HS-27A (cell line): ENCODE results near the gene ZNF688.
"Not testable (repeated sequence)": the region's sequence is repeated elsewhere in the genome, so short reads cannot be mapped to it uniquely, and the experiment has no call there.

Experiments
- DNase-seq: peaks from one replicate; pipeline ENCODE4 v3.0.0-alpha.2; 2012; ENCODE audit warnings: low read depth, missing footprints

ZNF688 gene

GRCh38 chr16:30557707-30557956 is 13.9 kb downstream of the ZNF688 start:
- DNase-seq, result no peak

DNA sequence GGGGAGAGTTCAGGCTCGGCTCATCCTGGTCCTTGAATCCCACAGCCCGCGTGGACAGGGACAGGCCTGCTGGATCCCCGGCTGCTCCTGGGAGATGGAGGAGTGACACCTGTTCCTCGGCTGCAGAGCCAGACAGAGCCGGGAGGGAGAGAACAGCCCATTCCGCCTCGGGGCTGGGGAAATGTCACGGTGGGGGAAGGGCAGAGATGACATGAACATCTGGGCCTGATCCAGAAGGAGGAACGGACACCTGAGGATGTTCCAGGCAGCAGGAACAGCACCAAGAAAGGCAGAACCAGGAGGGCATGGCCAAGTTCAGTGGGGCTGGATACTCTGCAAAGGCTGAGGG is 15.4 kb downstream of the ZNF688 start:
- DNase-seq, result no peak

DNA sequence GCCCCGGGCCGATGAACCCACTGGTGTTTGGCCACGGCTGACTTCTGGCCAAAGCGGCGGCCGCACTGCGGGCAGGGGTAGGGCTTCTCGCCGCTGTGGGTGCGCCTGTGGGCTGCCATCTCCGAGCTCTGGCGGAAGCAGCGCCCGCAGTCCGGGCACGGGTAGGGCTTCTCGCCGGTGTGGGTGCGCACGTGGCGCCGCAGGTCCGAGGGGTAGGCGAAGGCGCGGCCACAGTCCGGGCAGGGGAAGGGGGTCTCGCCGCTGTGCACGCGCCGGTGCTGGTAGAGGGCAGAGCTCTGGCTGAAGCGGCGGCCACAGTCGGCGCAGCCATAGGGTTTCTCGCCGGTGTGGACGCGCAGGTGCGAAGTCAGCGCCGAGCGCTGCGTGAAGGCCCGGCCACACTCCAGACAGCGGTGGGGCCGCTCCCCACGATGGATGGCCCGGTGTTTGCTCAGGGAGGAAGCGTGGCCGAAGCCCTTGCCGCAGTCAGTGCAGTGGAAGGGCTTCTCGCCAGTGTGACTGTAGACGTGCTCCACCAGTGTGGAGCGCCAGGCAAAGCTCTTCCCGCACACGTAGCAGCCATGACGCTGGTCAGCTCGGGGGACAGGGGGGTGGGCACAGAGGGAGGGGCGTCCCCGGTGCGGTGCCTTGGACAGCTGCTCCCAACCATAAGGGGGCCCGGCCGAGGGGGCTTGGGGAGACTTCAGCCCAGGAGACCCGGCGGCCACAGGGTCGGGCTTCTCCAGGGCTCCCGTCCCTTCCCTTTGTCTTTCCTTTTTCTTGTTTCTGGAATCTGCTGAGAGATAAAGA is 16.0 kb downstream of the ZNF688 start:
- no peak for DNase-seq

- no peak for DNase-seq
These were observed 16.8 kb downstream of the ZNF688 start for GRCh38 chr16:30554557-30555314.

DNA sequence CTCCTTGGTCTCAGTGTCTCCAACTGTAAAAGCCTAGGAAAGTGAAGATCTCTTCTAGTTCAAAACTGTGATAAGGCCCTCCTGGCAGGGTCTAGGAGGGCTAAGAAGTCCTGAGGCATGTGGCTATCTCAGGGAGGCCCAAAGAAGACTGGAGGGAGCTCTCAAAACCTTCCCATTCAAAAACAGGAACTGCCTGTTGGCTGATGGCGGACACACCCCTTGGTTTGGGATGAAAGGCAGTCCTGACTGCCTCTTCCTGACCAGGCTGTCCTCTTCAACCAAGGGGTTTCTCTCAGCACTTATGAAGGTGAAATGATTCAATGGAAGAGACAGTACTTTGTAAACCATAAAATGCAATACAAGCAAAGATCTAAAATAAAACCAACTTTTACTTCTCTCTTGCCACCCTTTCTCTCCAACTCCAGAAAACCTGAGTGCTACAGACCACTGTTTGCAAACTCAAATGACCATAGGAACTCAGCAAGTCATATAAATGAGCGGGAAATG is 18.1 kb downstream of the ZNF688 start:
- DNase-seq, result no peak

GRCh38 chr16:30552956-30553355 is 18.6 kb downstream of the ZNF688 start:
- DNase-seq, result no peak

GRCh38 chr16:30551781-30552180 is 19.7 kb downstream of the ZNF688 start:
- DNase-seq, result no peak

GRCh38 chr16:30548416-30549253 is 22.9 kb downstream of the ZNF688 start:
- DNase-seq, result no peak

DNA sequence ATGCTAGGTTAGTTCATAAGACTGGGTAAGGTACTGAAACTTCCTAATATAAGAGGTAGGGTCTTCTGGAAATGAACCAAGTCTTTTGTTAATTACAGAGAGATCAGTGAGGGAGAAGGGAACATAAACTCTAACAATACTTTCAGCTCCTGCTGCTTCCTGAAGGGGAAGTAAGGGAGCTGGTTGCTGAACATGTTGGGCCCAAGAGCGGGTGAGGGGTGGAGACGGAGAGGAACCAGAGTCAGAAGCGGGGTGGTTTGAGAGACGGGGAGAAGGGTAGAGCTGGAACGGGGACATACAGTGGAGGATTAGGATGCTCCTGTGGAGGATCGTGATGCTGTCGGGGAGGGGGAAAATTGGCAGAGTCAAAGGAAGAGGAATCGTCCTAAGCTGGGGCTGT is 25.4 kb downstream of the ZNF688 start:
- DNase-seq, result no peak

DNA sequence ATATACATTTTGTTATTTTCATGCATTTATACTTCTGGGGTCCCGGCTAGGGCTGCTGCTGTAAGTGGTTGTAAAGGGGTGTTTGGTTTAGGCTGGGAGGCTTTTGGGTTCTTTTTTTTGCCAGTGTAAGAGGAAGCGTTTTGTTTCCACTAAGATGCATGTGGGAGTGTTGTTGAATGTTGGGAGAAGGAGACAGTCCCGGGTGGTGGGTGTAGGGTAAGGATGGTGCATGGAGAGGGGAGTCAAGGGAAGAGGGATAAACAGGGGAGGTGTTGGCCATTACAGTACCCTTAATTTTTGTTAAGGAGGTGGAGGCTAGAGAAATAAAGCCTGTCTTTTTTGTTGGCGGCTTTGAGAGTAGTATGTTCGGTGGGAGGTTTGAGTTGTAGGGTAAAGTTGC is 28.4 kb downstream of the ZNF688 start:
- no peak for DNase-seq

DNA sequence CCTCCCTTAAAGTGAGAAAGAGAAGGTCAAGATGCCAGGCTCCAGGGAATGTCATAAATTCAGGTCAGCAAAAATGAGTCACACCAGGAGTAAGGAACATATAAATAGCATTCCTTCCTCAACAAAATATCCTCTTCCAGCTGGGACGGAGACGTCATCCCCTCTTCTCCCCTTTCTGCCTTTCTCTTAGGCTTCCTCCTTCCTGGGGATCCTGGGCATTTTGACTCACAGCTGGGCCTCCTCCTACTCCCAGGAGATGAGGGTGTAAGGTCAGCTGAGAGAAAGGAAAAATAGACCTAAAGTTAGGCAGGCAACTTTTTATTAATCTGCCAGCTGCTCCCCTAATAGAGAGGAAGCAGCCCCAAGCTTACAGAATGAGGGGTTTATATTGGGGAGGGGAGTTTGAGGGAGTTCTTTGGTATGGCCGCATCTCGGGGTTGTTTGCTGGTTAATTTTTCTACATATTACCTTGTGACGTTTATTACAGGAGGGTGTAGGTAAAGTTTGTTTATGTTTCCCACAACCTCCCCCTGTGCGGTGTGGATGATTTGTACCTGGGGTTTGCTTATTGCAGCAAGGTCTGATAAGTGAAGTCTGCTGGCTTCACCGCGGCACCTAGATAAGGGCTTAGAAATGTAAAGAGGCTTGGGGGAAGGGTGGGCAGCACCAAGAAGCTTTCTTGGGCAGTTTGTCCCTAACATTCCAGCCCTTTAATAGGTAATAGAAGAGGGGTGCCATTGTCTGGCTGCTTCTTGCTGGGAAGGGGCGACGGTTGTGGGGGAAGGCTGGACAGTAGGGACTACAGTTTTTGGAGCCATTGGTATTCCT is 29.8 kb downstream of the ZNF688 start:
- no peak for DNase-seq

- DNase-seq, result not testable (repeated sequence)
These were observed 30.5 kb downstream of the ZNF688 start for GRCh38 chr16:30540916-30541464.

DNA sequence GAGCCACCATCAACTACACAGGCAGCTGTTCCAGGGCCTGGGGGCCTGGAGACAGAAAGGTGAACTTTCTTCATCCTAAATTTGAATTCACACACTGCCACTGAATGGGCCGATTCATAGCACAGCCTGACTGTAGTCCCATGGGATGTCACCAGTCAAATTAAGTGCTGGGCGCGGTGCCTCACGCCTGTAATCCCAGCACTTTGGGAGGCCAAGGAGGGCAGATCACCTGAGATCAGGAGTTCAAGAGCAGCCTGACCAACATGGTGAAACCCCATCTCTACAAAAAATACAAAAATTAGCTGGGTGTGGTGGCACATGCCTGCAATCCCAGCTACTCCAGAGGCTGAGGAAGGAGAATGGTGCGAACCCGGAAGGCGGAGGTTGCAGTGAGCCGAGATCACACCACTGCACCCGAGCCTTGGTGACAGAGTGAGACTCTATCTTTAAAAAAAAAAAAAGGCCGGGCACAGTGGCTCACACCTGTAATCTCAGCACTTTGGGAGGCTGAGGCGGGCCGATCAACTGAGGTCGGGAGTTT is 31.5 kb downstream of the ZNF688 start:
- not testable (repeated sequence) for DNase-seq

- DNase-seq, result no peak
These were observed 32.2 kb downstream of the ZNF688 start for GRCh38 chr16:30539000-30539964.

DNA sequence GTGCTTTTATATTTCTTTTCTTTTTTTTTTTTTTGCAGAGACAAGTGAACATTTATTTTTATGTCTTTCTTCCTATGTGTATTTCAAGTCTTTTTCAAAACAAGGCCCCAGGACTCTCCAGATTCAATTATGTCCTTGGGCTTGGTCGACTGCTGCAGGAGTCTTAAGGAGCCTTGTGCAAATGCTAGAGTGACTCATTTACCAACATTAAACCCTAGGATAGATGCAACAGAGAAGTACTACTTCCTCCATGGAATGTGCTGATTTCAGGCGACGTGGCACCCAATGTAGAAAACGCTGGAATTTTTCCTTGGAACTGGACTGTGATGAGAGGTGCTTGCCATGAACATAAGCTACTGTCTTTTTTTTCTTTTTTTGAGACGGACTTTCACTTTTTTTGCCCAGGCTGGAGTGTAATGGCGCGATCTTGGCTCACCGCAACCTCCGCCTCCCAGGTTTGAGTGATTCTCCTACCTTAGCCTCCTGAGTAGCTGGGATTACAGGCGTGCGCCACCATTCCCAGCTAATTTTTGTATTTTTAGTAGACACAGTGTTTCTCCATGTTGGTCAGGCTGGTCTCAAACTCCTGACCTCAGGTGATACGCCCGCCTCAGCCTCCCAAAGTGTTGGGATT is 35.0 kb downstream of the ZNF688 start:
- DNase-seq, result not testable (repeated sequence)

GRCh38 chr16:30535777-30536190 is 35.7 kb downstream of the ZNF688 start:
- DNase-seq, result no peak

DNA sequence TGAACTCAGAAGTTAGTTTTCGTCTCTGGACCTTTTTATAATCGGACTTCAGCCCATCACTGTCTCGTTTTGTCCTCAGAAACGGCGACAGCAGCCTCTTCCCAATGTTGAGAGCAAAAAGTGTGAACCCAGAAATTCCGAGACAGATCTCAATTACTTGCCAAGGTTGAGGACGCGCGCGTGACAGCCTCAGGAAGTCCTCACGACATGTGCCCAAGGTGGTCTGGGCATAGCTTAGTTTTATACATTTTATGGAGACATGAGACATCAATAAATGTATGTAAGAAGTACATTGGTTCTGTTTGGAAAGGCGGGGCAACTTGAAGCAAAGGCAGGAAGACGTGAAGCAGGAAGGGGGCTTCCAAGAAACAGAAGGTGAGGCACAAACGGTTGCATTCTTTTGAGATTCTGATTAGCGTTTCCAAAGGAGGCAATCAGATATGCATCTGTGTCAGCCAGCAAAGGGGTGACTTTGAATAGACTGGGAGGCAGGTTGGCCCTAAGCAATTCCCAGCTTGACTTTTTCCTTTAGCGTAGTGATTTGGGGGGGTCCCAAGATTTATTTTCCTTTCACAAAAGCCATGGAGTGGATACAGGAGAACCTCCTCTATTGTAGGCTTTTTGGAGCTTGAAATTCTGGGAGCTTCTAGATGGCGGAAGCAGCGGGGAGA is 36.3 kb downstream of the ZNF688 start:
- no peak for DNase-seq

DNA sequence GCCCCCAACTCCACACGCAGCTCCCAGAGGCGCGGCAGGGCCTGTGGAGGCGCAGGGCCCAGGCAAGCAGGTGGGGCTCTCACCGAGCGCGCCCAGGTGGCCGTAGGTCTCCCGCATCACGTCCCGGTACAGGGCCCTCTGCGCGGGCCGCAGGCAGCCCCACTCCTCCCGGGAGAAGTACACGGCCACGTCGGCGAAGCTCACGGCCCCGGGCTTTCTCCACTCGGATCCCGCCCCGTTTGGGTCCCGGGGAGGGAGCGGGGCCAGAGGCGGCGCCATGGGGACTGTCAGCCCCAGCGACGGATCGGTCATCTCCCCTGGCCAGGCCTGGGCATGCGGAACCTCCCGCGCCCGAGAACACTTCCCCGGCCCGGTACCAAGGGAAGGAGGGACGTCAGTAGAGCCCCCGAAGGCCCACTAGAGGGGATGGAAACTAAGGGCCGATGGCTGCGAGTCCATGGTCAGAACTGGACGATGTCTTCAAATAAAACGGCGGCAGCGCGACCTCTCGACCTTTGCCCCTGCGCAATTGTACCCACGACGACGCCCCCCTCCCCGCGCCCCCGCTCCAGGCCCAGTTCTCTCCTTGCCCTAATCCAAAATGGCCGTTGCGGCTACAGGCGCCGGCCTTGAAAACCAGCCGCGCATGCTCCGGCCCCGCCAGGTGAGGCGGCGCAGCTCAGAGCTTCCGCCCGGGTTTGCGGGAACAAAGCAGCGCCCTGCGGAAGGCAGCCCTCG is 37.0 kb downstream of the ZNF688 start, which contains the start of gene ZNF747:
ZNF747 (minus strand) TSS at position 491 of the 738 bp plus-strand sequence; CDS start at position 312, 179 bp downstream.
- peak; percentile 61 for DNase-seq
